B cell (primary cell): Measurements from ENCODE around the gene CUL5. TPM values are rescaled to one million over a fixed set of nuclear protein-coding genes. Genes with fewer than 3 reads are reported as not detected.
"Not testable (repeated sequence)": the region's sequence is repeated elsewhere in the genome, so short reads cannot be mapped to it uniquely, and the experiment has no call there.

Experiments
- ATAC-seq: fragments of 200-7000 bp; cut with Tn5 transposase; one replicate; pipeline ENCODE4 v1.10.0; 2021; ENCODE audit warnings: low read depth, mild to moderate bottlenecking, moderate number of reproducible peaks, moderate library complexity
- CTCF ChIA-PET: fragments of 350-600 bp; sonication (Branson Sonifier 250); formaldehyde crosslinking; loops from one replicate; lab custom pipeline; 2021; ENCODE audit warnings: antibody characterized with exemption, inconsistent platforms; lab: Charles Lee
- POLR2A ChIA-PET: fragments of 350-600 bp; sonication (Branson Sonifier 250); formaldehyde crosslinking; loops from one replicate; lab custom pipeline; 2021; ENCODE audit warnings: antibody characterized with exemption; lab: Charles Lee
- DNase-seq: peaks from one replicate; pipeline ENCODE4 v3.0.0; 2013
- H2AFZ ChIP-seq: 2 replicates; pipeline ENCODE4 v1.6.1; 2012; ENCODE audit warnings: mild to moderate bottlenecking, low read depth, low read length; ENCODE audit not compliant: insufficient read depth, poor library complexity, severe bottlenecking
- H3K27ac ChIP-seq, 2 donors: 1 replicate in 1 of 2; 2 replicates in 1 of 2; pipeline ENCODE4 v1.5.1; 2012 to 2013; ENCODE audit warnings: low read length in 2 of 2, mild to moderate bottlenecking in 2 of 2, moderate library complexity in 1 of 2
- H3K27me3 ChIP-seq, 4 experiments: fragments of 200-600 bp in 1 of 4; sonication (generic) in 1 of 4; replicated peaks in 1 of 4; 1 replicate in 2 of 4; 2 replicates in 2 of 4; pipeline versions ENCODE4 v1.6.1 to v1.7.0; 2013 to 2016; ENCODE audit warnings: low read length in 3 of 4, mild to moderate bottlenecking in 2 of 4, mixed read lengths in 1 of 4, moderate library complexity in 1 of 4; ENCODE audit not compliant: insufficient read depth in 4 of 4, control insufficient read depth in 3 of 4; ENCODE audit errors: control extremely low read depth in 1 of 4
- H3K36me3 ChIP-seq, 2 experiments: replicated peaks in 1 of 2; 1 replicate in 1 of 2; 2 replicates in 1 of 2; pipeline versions ENCODE4 v1.6.1 to v1.7.1; 2013; ENCODE audit warnings: low read length in 1 of 2; ENCODE audit not compliant: insufficient read depth in 2 of 2, control insufficient read depth in 1 of 2; ENCODE audit errors: control extremely low read depth in 1 of 2, extremely low read depth in 1 of 2
- H3K4me1 ChIP-seq, 2 donors: fragments of 200-600 bp in 1 of 2; sonication (generic) in 1 of 2; 1 replicate in 1 of 2; 2 replicates in 1 of 2; pipeline versions ENCODE4 v1.5.1 to v1.6.1; 2013 to 2017; ENCODE audit warnings: low read length in 2 of 2; ENCODE audit not compliant: control insufficient read depth in 2 of 2, insufficient read depth in 2 of 2
- H3K4me2 ChIP-seq: replicated peaks from 2 replicates; pipeline ENCODE3; 2012; ENCODE audit warnings: mild to moderate bottlenecking, low read depth, low read length; ENCODE audit not compliant: poor library complexity, severe bottlenecking
- H3K4me3 ChIP-seq, 5 experiments: fragments of 200-600 bp in 1 of 5; sonication (generic) in 1 of 5; 1 replicate in 3 of 5; 2 replicates in 2 of 5; pipeline versions ENCODE4 v1.5.1 to v1.7.0; 2011 to 2016; ENCODE audit warnings: low read length in 4 of 5, mild to moderate bottlenecking in 4 of 5, low read depth in 2 of 5, control low read depth in 1 of 5, moderate library complexity in 1 of 5; ENCODE audit not compliant: insufficient read depth in 1 of 5; ENCODE audit errors: control extremely low read depth in 1 of 5, extremely low read depth in 1 of 5
- H3K79me2 ChIP-seq: fragments of 200-600 bp; sonication (generic); one replicate; pipeline ENCODE4 v1.6.0; 2016; ENCODE audit warnings: low read length; ENCODE audit not compliant: control insufficient read depth, insufficient read depth
- H3K9ac ChIP-seq: fragments of 200-600 bp; sonication (generic); 2 replicates; pipeline ENCODE4 v1.6.1; 2017; ENCODE audit warnings: mild to moderate bottlenecking, low read length, moderate library complexity
- H3K9me3 ChIP-seq, 3 donors: one replicate each; pipeline versions ENCODE4 v1.6.1 to v1.7.1; 2013; ENCODE audit warnings: low read length in 2 of 3; ENCODE audit not compliant: control insufficient read depth in 2 of 3, insufficient read depth in 1 of 3; ENCODE audit errors: control extremely low read depth in 1 of 3
- H4K20me1 ChIP-seq: 2 replicates; pipeline ENCODE4 v1.6.0; 2012; ENCODE audit warnings: mild to moderate bottlenecking, low read length; ENCODE audit not compliant: insufficient read depth, control insufficient read depth, poor library complexity, severe bottlenecking
- H3K27ac Mint-ChIP-seq: one replicate; pipeline ENCODE4 v1.8.0; 2021; ENCODE audit warnings: mixed read lengths
- H3K27me3 Mint-ChIP-seq: one replicate; pipeline ENCODE4 v1.8.0; 2021; ENCODE audit warnings: mixed read lengths
- H3K4me1 Mint-ChIP-seq: one replicate; pipeline ENCODE4 v1.8.0; 2021; ENCODE audit warnings: mixed read lengths
- H3K4me3 Mint-ChIP-seq: one replicate; pipeline ENCODE4 v1.8.0; 2021; ENCODE audit warnings: mixed read lengths
- H3K9me3 Mint-ChIP-seq: one replicate; pipeline ENCODE4 v1.8.0; 2022; ENCODE audit warnings: mixed read lengths; ENCODE audit not compliant: insufficient read depth
- EZH2 ChIP-seq: IDR thresholded peaks from 2 replicates; pipeline ENCODE4 v1.6.1; 2012; ENCODE audit warnings: borderline replicate concordance, low read depth, mild to moderate bottlenecking, moderate library complexity, low read length; ENCODE audit not compliant: insufficient read depth, poor library complexity, severe bottlenecking
- WGBS: methylation state at CpG from one replicate; pipeline ENCODE4 v1.1.5; 2013; ENCODE audit warnings: missing lambda C conversion rate; ENCODE audit not compliant: insufficient coverage; 5-methylcytosine and 5-hydroxymethylcytosine counted together
- intact Hi-C: fragments of 100-400 bp; cut with micrococcal nuclease; formaldehyde crosslinking; loops from one replicate; pipeline ENCODE4 v1.10.0; 2022
- polyA plus RNA-seq: library from polyadenylated mRNA; depleted of rRNA; stranded (reverse); fragments of >200 nt; gene quantifications from 2 replicates; pipeline ENCODE4 v1.2.3, GENCODE V29; 2012
- total RNA-seq, 2 donors: library from RNA; stranded (reverse); fragments of 120-200 nt in 1 of 2; gene quantifications; 1 replicate in 1 of 2; 2 replicates in 1 of 2; pipeline versions ENCODE4 v1.2.3 to v1.2.4, GENCODE V29; 2013 to 2022
- TF ChIP-seq, protein P1 (sequence below): fragments of 200-600 bp; IDR thresholded peaks from one replicate; pipeline ENCODE4 v1.8.0; 2022; ENCODE audit warnings: antibody characterized with exemption, mild to moderate bottlenecking

The CUL5 gene
- total and polyA plus RNA-seq, 2 donors (not counting 1 experiment from before 2014, with no cell fraction given) = 29.4 to 44.1 TPM

DNA sequence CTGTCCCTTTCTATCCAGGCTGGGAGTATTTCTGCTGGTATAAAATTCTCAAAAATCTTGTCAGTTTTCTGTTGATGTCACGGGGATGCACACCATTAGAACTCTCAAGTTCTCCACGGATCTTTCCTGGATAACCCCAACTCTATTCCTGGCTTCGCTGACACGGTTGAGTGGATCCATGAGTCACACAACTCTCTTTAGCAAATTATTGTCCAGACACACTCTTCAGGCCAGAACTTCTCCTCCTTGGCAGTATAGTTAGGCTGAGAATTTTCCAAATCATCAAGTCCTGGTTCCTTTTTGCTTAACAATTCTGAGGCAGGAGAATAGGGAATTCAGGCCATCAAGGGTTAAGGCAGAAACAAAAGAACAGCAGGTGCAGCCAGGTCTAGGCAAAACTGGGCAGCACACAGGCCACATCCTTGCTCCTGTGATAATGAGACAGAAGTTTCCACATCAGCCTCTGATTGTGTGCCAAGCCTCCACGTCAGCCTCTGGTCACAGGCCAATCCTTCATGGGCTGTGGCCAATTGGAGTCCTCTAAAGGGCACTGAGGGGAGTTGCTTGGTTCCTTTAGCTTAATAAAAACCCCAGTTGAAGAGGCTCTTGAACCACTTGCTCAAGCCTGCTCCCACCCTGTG lies 106.9 kb downstream of the CUL5 start:
- intact Hi-C loops = no loop called here
- CTCF ChIA-PET = no interaction called here
- no peak for ATAC-seq

DNA sequence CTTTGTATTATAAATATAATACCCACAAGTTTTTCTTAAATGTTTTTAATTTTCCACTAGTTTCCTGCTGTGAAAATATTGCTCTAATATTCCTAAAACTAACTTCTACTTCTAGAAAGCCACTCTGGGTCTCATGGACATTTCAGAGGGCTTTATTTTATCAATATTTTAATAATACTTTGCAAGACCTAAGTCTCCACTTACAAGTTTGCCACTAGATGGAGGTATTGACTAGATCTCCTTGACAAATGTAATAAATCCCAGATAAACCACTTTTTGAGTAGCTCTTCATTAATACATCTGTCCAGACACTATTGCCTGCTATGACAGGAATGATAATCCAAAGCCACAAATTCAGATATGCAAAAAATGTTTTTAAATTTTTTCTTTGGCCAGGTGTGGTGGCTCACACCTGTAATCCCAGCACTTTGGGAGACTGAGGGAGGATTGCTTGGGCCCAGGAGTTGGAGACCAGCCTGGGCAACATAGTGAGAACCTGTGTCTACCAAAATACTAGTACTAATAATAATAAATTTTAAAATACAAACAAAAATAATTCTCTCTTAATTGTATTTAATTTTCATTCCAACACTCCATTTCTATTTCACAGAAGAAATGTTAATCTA lies 109.2 kb downstream of the CUL5 start:
- Mint-ChIP-seq H3K9me3 (no peaks in the 10 kb centered on the region), H3K27ac (no peak overlapping the region), H3K27me3 (no peaks in the 10 kb centered on the region), H3K4me3 (no peak overlapping the region), H3K4me1 (peaks cover 14% of the 10 kb centered on the region)
- intact Hi-C loops = loop anchor here (1.0 kb wide), 1 partner anchor 530 kb away; no protein-coding TSS in a partner anchor
- no peak overlapping the region for H3K27ac ChIP-seq
- no peak overlapping the region for H3K9ac ChIP-seq
- H3K9me3 ChIP-seq = no peaks in the 10 kb centered on the region
- no peak overlapping the region for H2AFZ ChIP-seq
- ATAC-seq = no peak
- DNase-seq = peak; percentile 45
- peaks cover 25% of the 10 kb centered on the region for H3K79me2 ChIP-seq
- H3K4me3 ChIP-seq = no peak overlapping the region
- H3K36me3 ChIP-seq = no peaks in the 10 kb centered on the region
- ChIA-PET POLR2A (no interaction called here), CTCF (interaction anchor here (0.7 to 3.7 kb wide), 9 partner anchors 8 to 617 kb away, joined by 3 to 39 read pairs (median 4); partner anchors contain the start of genes CUL5 and DDX10)
- H3K4me2 ChIP-seq = no peak overlapping the region
- H3K4me1 ChIP-seq = peaks cover 8 to 16% of the 10 kb centered on the region in 2 donors
- no peak for TF ChIP-seq EZH2
- TF ChIP-seq, protein P1, sequence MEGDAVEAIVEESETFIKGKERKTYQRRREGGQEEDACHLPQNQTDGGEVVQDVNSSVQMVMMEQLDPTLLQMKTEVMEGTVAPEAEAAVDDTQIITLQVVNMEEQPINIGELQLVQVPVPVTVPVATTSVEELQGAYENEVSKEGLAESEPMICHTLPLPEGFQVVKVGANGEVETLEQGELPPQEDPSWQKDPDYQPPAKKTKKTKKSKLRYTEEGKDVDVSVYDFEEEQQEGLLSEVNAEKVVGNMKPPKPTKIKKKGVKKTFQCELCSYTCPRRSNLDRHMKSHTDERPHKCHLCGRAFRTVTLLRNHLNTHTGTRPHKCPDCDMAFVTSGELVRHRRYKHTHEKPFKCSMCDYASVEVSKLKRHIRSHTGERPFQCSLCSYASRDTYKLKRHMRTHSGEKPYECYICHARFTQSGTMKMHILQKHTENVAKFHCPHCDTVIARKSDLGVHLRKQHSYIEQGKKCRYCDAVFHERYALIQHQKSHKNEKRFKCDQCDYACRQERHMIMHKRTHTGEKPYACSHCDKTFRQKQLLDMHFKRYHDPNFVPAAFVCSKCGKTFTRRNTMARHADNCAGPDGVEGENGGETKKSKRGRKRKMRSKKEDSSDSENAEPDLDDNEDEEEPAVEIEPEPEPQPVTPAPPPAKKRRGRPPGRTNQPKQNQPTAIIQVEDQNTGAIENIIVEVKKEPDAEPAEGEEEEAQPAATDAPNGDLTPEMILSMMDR = peak; percentile 70
- H3K27me3 ChIP-seq = no peaks in the 10 kb centered on the region
- no peaks in the 10 kb centered on the region for H4K20me1 ChIP-seq

More for the DNA sequence above, 106.9 kb downstream of the CUL5 start:
- TF ChIP-seq, protein P1 = no peak
- no peak for TF ChIP-seq EZH2
- H2AFZ ChIP-seq = no peak overlapping the region
- H4K20me1 ChIP-seq = no peaks in the 10 kb centered on the region
- Mint-ChIP-seq H3K27me3 (no peaks in the 10 kb centered on the region), H3K4me3 (no peak overlapping the region), H3K4me1 (no peaks in the 10 kb centered on the region), H3K27ac (no peak overlapping the region), H3K9me3 (no peaks in the 10 kb centered on the region)
- H3K4me2 ChIP-seq = no peak overlapping the region
- no peaks in the 10 kb centered on the region for H3K4me1 ChIP-seq
- peaks cover 4% of the 10 kb centered on the region for H3K79me2 ChIP-seq
- no peaks in the 10 kb centered on the region for H3K36me3 ChIP-seq
- H3K9ac ChIP-seq = no peak overlapping the region
- WGBS = 50% methylated on average over 2 of the region's 5 CpGs
- H3K9me3 ChIP-seq = no peaks in the 10 kb centered on the region
- DNase-seq = no peak
- POLR2A ChIA-PET = no interaction called here
- H3K27me3 ChIP-seq = no peaks in the 10 kb centered on the region
- no peak overlapping the region for H3K27ac ChIP-seq
- no peak overlapping the region for H3K4me3 ChIP-seq

DNA sequence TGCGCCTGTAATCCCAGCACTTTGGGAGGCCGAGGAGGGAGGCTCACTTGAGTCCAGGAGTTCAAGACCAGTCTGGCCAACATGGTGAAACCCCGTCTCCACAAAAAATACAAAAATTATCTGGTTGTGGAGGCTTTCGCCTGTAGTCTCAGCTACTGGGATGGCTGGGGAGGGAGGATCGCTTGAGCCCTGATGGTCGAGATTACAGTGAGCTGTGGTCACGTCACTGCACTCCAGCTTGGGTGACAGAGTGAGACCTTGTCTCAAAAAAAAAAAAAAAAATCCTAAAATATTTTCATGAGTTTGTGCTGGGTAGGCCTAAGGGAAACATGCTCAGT lies 112.2 kb downstream of the CUL5 start:
- ChIA-PET POLR2A (interaction anchor here (0.7 kb wide), 1 partner anchor 92 kb away, joined by 7 read pairs; no protein-coding TSS in a partner anchor), CTCF (interaction anchor here (1.1 kb wide), 1 partner anchor 112 kb away, joined by 3 read pairs; the partner anchor contains the start of gene CUL5)
- intact Hi-C loops = loop anchor here (1.0 to 10.0 kb wide), 9 partner anchors 41 to 664 kb away; partner anchors contain the start of genes C11orf65, CUL5, CWF19L2 and NPAT
- not testable (repeated sequence) for H4K20me1 ChIP-seq, H3K36me3 ChIP-seq, ATAC-seq, H3K27me3 Mint-ChIP-seq, H3K9me3 Mint-ChIP-seq, DNase-seq, H3K27me3 ChIP-seq, H3K9me3 ChIP-seq
- H3K9ac ChIP-seq = peak overlapping the region; percentile 82
- peak overlapping the region; percentile 46 to 53 for H3K27ac ChIP-seq
- Mint-ChIP-seq H3K4me1 (peaks cover 34% of the 10 kb centered on the region), H3K4me3 (peak overlapping the region; percentile 92), H3K27ac (peak overlapping the region; percentile 78)
- peaks cover 46% of the 10 kb centered on the region for H3K79me2 ChIP-seq
- peak overlapping the region; percentile 97 for H2AFZ ChIP-seq
- 93% methylated on average over 2 of the region's 7 CpGs for WGBS
- H3K4me2 ChIP-seq = peak overlapping the region; percentile 78
- peaks cover 17 to 26% of the 10 kb centered on the region in 2 donors for H3K4me1 ChIP-seq
- H3K4me3 ChIP-seq = peak overlapping the region; percentile 21 to 93 (median 86)
